ENCODE measurements around the gene CCR5.

Gene CCR5

DNA sequence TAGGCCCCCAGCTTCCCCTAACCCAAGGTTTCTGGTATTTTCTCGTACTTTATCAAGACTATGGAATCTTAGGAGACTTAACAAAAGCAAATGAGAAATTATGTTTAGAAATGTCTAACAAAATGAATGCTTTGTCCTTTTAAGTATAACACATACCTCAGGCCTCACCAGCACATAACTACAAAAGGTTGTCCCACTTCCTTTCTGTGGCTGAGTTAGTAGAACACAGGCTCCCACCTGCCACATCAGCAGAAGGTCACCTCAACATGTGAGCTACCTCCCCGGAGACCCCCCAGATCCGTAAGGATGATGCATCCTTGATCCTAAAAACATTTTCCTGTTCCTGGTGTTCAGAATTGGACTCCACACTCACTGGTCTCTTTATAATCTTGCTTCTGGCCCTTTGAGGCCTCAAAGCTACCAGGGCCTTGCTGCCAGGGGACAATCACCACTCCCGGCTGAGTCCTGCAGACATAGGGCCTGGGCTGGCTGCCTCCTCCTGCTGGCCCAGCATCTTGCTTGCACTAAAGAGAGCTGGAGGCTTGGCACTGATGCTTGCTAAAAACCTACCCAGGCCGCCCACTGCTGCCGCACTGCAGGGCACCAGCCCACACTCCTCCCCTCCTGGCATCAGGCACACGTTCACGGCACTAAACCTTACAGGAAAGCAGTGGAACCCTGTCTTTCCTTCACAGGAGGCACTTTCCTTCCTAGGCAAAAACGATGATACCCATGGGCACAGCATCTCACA, 39.2 kb downstream of the CCR5 start:
- DNase-seq, result no peak

DNA sequence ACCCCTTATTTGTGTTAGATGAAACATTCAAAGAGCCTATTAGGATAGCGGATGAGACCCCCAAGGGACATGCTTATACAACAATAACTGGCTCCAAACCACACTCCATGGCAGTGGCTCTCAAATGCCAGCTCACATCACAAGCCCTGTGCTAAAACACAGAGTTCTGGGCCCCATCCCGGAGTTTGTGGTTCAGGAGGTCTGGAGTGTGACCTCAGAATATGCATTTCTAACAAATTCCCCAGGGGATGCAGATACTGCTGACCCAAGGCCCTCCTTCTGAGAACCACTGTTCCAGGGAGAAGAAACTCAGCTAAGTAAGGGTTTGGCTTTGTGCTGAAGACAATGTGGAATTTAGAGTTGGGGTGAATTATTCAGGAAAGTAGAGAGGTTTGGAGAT, 39.9 kb downstream of the CCR5 start:
- no peak for DNase-seq

DNA sequence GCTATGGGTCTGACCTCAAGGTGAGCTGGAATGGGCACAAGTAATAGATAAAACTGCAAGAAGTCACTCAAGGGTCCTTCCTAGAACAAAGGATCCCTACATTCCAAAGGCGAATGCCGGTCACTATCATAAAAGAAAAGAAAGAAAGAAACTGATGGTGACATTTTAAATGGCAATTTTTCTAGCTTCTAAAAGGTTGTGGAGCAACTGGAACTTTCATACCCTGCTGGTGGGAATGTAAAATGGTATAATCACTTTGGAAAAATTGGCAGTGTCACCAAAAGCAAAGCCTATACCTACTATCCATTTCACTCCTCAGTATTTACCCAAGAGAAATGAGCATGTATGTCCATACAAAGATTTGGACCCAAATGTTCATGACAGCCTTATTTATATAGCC, 40.5 kb downstream of the CCR5 start:
- no peak for DNase-seq

DNA sequence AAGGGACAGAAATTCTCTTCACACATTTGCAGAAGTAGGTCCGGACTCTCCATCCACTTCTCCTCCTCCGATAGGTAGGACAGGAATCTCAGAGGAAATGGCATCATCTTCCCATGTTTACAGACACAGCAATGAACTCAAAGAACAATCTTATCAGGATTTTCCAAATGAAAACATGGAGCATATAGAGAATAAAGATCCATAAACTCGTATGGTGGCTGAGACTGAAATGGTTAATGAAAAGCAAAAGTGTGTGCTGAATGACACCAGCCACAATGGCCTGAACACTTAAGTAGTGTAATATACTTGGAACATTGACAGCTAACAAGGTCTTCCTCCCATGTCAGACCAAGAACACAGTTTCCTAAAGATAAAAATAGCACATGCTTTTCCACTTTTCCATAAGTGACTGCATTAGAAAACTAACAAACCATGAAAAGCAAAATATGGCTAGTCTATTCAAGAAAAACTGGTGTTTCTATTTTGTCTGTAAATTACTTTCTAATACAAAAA, 42.1 kb downstream of the CCR5 start:
- no peak for DNase-seq

DNA sequence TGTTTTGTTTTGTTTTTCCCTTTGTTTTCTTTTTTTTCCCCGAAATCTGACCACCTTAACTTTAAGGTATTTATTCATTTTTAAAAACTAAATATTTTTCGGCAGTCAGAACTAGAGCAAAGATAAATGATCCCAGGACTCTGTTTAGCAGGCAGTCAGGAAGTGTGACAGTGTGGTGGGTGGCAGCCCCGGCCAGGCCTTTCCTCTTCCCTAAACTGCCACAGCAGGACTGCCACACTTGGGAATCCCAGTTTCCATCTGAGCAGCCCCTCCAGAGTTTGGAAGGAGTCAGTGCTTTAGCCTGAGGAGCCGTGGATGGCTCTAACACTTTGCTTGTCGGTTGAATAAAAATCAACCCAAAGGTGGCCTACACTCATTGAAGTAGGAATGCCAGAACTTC, 43.2 kb downstream of the CCR5 start:
- DNase-seq, result no peak

DNA sequence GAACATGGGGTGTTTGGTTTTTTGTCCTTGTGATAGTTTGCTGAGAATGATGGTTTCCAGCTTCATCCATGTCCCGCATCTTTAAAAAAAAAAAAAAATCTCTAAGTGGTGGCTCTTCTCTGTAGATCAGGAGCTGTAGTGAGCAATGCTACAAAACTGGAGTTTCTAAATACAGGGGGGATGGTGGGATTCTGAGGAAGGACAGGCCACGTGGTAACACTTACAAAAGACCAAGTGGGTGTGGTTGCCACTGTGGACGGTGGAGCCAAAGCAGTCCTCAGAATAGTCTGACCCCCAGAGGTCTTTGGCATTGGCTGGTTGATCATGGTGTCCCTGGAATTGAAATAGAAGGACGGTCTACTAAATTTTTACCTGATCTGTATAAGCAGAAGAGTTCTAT, 44.0 kb downstream of the CCR5 start:
- no peak for DNase-seq

DNA sequence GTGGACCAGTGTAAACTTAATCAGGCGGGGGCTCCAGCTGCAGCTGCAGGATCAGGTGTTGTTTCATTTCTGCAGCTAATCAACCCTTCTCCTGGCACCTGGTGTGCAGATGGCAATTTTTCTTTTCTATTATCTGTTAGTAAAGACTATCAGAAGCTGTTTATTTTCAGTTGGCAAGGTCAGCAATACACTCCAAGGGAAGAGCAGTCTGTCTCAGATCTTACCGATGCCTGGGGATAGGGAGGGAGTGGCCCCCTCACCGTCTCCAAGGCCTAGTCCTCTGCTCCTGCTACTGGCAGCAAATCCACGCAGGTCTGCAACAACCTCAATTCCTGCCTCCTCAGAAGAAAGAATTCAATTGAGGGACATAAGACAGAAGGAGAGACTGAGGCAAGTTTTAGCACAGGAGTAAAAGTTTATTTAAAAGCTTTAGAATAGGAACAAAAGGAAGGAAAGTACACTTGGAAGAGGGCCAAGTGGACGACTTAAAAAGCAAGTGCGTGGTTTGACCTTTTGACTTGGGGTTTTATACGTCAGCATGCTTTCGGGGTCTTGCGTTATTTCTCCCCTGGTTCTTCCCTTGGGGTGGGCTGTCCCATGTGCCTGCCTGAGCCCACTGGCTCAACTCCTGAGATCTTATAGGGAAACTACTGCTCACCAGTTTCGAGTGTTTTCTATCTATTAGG, 45.5 kb downstream of the CCR5 start:
- DNase-seq, result no peak

DNA sequence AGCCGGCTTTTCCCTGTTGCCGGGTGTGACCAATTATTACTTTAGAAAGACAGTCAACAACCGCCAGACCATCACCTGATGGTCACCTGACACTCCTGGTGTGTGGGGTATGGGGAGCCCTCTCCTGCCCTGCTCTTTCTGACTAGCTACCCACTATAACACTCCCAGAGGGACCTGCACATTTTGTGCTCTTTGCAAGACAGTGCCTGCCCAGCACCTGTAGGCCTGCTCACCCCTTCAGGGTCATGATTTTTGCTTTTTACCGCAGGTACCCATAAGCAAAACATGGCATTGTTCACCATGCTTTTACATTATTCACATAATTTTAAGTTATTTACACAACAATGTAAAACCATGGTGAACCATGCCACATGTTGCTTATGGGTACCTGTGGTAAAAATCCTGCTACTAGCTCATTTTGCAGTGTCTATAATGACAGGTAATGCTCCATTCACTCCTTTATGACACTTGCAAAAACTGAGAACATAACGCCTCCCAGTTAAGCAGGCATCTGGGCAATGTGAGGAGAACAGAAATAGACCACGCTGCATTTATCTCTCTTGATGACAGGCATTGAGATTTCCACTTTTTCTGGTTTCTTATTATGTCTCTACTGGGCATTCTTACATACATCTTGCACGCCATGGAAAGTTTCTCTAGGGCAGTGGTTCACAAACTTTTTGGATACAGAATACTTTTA, 46.2 kb downstream of the CCR5 start:
- no peak for DNase-seq

DNA sequence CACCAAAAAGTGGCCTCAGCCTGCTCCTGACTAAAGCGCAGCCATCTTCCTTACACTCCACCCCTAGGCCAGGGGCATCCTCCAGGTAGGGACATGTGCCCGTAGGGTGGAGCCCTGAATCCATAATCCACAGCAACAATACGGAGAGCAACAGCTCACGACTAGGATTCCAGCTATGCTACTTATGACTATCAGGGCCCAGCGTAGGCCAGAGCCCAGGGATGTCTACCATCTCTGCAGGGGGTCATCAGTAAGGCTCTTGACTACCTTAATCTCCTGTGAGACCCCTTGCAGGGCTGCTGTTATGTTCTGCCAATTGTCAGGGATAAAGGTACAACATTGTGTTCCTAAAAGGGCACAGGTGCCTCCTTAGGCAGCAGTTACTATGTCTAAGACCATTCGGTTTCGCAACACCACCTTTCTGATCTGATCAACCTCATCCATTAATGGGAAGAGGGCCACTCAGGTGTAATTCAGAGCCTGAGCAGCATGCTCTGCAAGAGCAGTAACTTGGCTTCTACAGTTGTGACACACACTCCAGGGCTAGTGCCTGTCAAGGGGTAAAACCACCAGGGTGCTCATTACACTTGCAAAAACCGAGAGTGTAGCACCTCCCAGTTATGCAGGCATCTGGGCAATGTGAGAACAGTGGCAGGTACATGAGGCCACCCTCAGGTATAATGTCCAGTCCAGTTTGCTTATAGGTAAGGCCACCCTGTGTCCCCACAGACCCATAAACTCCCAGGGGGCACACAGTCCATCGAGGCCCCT, 47.3 kb downstream of the CCR5 start:
- no peak for DNase-seq

DNA sequence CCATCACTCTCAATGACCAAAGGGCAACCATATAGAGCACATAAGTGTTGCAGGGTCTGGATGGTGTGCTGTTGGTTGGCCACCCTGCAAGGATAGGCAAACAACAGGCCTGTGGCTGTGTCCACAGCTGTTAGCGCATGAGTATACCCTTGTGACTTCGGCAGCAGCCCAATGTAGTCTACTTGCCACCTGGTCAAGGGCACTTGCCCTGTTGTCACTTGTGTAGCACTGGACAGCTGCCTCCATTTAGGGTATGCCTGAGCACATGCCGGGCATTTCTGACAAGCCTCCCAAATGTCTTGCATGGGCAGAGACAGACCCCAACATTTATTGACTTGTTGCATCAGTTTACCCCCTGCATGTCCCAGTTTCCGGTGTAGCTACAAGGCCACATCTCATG, 49.1 kb downstream of the CCR5 start:
- DNase-seq, result no peak

DNA sequence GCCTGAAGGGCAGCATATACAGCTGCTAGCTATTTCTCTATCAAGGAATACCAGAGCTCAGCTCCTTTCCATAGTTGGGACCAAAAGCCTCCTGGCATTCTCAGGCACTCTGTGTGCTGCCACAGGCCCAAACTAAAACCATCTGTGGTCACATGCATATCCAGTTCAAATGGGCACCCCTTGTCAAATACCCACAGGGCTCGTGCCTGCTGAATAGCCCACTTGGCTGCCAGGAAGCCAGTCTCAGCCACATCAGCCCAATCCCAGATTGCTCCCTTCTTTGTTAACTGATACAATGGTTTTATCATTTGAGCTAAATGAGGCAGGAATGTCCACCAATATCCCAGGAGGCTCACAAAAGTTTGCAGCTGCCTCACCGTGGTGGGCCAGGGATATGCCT, 50.2 kb downstream of the CCR5 start:
- DNase-seq, result no peak

DNA sequence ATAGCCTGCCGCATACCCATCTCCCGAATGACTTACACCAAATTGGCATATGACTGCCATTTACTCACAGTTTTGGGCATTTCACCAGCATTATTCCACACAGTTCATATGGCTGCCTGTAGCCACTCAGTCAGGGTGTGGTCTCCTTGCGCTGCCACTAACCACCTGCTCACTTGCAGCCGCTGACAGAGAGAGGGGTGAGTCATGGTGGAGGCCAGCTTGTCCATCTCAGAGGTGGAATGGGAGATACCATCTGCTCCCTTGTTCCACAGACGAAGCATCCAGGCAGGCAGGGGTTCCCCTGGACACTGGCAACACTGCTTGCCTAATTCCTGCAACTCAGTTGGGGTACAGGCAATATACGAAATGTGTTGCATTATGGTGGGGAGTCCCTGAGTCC, 51.9 kb downstream of the CCR5 start:
- no peak for DNase-seq

DNA sequence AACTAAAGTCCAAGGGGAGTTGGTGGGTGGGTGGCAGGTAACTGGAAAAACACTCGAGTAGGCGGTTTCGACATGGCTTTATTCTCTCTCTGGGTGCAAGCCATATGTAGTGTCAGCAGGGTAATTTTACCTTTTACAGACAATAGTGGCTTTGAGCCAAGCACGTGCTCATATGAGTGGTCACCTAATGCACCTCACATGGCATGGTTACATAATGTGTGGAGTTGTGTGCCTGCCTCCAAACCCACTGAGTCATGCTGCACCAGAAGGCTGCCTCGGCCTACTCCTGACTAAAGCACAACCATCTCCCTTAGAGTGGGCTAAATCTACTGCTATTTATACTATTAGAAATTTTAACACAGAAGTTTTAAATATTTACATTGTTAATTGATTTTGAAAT, 52.8 kb downstream of the CCR5 start:
- DNase-seq, result no peak

All from GF-D8 (cell line).